ENCODE measurements around the gene GSDME.
"Not testable (repeated sequence)": the region's sequence is repeated elsewhere in the genome, so short reads cannot be mapped to it uniquely, and the experiment has no call there.

The GSDME gene

DNA sequence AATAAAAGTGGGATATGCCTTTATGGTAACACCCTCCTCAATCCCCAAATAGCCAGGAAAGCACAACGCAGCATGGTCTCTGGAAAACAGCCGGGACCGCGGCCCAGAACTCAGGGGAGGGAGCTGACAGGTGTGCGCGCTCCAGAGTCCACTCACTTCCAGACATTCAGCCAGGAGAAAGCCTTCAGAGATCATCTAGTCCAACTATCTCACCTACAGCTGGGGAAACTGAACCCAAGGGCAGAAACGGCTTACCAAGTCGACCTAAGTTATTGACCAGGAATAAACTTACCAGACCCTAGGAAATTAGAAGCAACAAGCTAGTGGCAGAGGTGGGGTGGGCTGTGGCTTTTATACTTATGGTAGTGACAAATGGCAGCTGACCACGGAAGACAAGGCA is 16.4 kb downstream of the GSDME start:
- no peak for DNase-seq

DNA sequence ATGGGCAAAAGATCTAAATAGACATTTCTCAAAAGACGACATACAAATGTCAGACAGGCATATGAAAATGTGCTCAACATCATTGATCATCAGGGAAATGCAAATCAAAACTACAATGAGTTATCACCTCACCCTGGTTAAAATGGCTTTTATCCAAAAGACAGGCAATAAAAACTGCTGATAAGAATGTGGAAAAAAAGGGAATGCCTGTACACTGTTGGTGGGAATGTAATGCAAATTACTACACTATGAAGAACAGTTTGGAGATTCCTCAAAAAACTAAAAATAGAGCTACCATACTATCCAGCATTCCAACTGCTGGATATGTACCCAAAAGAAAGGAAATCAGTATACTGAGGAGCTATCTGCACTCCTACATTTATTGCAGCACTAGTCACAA is 18.0 kb downstream of the GSDME start:
- DNase-seq, result no peak

DNA sequence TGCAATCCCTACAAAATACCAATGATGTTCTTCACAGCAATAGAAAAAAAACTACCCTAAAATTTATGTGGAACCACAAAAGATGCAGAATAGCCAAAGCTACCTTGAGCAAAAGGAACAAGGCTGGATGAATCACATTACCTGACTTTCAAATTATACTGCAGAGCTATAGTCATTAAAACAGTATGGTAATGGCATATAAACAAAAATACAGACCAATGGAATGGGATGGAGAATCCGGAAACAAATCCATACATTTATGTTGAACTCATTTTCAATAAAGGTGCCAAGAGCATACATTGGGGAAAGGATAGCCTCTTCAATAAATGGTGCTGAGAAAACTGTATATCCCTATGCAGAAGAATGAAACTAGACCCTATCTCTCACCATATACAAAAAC is 18.7 kb downstream of the GSDME start:
- DNase-seq, result no peak

DNA sequence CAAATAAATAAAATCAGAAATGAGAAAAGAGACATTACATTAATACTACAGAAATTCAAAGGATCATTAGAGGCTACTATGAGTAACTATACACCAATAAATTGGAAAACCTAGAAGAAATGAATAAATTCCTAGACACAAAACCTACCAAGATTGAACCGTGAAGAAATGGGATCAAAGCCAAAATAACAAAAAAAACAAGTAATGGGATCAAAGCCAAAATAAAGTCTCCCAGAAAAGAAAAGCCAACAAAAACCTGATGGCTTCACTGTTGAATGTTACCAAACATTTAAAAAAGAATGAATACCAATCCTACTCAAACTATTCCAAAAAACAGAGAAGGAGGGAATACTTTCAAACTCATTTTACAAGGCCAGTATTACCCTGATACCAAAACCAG is 20.0 kb downstream of the GSDME start:
- DNase-seq, result no peak

DNA sequence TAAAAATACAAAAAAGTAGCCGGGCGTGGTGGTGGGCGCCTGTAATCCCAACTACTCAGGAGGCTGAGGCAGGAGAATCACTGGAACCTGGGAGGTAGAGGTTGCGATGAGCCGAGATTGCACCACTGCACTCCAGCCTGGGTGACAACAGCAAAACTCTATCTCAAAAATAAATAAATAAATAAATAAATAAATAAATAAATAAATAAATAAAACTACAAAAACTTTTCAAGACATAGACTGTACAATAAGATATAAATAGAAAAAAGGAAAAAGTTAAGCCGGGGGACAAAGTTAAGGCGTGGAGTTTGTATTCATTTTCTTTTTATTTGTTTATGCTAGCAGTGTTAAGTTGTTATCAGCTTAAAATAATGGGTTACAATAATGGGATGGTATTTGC is 21.7 kb downstream of the GSDME start:
- not testable (repeated sequence) for DNase-seq

DNA sequence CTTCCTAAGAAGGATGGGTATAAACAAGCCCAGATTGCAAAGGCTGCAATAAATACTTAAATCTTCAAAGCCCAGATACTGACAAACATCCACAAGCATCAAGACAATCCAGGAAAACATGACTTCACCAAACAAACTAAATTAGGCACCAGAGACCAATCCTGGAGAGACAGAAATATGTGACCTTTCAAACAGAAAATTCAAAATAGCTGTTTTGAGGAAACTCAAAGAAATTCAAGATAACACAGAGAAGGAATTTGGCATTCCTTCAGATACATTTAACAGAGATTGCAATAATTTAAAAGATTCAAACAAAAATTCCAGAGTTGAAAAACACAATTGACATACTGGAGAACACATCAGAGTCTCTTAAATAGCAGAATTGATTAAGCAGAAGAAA is 23.0 kb downstream of the GSDME start:
- DNase-seq, result no peak

DNA sequence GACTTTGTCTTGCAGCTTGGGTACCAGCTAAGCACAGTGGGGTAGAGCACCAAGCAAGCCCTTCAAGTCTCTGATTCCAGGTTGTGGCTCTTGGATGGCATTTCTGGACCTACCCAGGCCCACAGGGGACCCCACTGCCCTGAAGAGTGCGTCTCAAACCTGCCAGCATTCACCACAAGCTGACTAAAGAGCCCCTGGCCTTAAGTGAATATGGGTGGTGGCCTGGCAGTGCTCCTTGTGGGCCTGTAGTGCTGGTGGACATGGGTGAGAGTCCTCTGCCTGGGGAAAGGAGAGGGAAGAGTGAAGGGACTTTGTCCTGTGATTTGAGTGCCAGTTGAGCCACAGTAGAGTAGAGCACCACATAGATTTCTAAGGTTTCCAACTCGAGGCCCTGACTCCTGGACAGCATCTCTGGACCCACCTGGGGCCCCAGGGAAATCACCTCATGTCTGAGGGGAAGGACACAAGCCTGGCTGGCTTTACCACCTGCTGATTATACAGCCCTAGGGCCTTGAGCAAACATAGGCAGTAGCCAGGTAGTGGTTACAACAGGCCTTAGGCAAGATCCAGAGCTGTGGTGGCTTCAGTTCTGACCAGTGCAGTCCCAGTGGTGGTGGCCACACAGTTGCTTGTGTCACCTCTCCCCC is 23.7 kb downstream of the GSDME start:
- DNase-seq, result no peak

DNA sequence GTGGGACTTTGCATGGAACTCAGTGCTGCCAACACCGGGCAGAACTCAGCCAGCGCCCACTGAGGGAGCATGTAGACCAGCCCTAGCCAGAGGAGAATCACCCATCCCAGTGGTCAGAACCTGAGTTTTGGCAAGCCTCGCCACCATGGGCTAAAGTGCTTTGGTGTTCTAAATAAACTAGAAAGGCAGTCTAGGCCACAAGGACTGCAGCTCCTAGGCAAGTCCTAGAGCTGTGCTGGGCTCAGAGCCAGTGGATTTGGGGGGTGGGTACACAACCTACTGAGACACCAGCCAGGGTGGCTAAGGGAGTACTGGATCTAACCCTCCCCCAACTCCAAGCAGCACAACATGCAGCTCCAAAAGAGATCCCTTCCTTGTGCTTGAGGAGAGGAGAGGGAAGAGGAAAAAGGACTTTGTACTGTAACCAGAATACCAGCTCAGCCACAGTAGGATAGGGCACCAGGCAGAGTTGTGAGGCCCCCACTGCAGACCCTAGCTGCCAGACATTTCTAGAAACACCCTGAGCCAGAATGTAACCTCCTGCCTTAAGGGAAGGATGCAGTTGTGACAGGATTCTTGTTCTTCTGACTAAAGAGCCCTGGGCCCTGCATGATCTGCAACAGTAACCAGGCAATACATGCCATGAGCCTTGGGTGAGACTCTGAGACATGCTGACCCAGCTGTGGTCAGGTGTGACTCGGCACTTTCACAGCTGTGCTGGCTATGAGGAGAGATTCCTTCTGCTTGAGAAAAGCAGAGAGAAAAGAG is 24.4 kb downstream of the GSDME start:
- DNase-seq, result no peak

DNA sequence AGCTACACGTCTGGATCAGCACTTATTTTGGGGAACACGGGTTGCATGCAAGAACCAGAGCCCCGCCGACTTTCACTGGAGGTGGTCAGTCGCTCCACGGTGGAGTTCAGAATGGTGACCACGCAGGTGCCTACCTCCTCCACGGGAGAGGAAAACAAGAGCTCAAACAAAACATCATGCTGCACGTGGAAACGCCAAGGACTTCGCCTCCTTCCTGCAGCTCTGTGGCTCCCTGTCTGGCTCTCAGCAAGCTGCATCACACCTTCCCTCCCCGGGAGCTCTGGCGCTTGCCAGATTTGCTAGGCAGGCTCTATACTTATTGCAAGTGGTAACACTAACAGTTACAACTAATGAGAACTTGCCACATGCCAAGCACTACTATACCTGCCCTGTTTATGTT is 26.0 kb downstream of the GSDME start:
- DNase-seq, result no peak

DNA sequence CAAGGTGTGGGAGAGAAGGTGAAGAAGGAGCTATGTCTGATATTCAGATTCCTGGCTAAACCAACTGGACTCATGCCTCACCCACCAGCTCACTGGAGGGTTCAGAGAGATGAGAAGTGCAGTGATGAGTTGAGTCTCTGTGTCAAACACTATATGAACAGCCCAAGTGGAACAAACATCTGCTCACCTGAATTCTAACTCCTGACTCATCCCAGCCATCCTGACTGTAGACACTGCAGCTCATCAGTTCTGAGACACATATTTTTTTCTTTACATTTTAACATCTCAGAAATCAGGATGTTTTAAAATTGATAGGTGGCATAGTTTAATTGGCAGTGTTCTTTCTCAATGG is 27.3 kb downstream of the GSDME start:
- no peak for DNase-seq

DNA sequence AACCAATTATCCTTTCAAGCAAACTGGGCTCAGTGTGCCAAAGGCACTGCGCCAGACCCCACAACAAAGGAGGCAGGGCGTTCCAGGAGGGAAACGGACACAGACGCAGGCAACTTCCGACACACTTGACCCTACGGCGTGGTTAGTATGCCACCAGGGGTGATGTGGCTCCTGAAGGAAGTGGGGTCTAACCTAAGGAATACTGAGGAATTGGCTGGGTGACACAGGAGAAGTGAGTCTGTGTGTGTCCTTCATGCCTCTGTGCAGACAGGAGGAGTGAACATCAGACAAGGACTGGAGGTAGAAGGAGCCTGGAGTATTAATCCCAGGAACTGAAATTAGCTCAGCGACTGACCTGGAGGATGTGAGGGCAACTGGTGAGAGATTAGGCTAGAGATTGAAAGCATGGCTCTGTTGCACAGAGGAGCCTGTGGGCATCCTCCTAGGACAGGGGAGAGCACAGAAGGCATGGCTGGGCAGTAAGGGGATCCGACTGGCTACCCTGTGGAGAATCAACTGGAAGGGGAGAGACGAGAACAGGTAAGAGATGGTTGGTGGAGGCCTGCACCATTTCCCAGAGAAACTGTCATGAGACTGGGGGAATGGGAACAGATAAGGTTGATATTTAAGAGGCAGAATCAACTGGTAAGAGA is 27.8 kb downstream of the GSDME start:
- no peak for DNase-seq

DNA sequence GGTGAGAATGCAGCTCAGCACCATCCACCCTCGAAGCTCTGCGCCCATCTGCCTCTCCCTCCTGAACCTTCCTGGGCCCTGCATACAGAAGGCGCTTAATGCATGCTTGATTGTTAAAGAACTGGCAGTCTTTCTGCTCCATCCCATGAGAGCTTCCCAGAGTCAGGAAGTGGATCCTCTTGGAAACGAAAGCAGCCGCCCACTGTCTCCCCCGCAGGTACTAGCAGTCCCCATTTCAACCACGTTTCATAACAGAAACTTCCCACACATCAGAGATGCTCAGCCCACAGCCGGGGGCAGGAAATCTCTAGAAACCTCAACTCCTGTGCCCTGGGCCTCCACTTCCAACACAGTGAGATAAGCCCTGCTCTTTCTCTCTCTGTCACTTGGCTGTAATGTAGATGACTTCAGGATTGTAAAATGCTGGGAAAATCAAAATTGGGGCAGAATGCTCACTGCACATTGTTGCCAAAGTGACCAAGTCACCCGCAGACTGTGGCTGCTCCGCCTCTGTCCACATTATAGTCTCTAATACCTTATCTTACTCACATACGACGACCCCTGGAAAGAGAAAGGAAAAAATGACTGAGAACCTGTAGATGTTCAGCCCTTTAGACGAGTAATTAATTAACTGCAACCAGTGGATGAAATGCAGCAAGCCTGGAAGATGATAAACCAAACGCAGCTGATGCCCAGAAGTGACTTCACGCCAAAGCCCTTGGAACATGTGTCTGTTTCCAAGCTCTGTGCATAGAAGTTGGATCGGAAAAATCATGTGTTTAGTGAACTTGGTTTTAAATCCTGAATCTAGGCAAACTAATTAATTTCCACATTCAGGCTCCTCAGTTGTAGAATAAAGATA is 28.5 kb downstream of the GSDME start:
- no peak for DNase-seq

DNA sequence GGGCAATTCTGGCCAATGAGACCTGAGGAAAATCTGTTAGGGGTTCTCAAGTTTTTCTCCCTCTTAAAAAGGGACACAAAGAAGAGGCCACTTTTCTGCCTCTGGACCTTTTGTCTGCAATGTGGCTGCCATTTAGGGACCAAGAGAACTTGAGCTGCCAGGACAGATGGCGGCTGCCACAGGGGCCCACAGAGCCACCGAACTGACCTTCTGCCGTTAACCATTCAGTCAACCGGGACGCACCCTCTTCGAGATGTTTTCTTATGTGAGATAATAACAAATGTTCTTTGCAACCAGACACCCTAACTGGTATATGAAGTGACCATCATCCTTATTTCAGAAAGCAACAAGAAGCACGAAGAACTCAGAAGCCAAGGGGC is 29.2 kb downstream of the GSDME start:
- DNase-seq, result no peak

DNA sequence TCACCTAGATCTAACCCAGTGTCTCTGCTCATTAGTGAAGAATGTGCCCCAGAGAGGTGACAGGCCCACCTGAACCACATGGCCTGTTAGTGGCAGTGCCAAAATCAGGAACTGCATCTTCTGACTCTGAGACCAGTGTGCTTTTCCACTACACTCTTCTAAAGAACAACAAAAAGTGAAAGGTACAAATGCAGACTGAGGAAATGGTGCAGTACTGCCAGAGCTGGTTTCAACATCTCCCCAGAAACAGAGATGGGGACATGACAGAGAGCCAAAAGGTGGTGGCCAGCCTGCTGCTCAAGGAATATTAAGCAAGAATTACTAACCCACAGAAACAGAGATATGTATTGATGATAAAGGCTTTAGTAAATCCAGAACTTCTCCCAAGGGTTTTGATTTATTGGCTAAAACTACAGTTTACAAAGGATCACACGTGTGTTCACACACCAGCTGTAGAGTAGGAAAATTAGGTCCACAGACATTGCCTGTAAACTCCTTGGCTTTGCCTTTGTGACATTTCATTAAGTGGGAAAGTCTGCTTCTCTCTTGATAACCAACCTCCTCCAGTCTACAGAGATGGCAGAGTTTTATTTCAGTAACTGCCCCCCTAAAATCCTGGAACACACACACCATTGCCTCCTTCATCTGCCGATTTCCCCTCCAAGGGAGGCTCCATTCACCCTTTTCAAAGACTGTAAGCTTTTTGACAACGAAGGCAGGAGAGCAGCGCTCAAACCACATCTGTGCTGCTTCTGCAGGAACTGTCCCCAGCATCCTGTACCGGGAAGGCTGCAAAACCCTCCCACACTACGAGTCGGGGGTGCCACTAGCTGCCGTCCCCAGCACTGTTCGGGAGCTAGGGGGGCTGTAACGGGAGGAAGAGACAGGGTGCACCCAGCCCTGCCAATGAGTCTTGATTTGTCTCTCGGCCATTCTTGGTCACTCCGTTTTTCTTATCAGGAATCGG is 29.8 kb downstream of the GSDME start:
- DNase-seq, result no peak

DNA sequence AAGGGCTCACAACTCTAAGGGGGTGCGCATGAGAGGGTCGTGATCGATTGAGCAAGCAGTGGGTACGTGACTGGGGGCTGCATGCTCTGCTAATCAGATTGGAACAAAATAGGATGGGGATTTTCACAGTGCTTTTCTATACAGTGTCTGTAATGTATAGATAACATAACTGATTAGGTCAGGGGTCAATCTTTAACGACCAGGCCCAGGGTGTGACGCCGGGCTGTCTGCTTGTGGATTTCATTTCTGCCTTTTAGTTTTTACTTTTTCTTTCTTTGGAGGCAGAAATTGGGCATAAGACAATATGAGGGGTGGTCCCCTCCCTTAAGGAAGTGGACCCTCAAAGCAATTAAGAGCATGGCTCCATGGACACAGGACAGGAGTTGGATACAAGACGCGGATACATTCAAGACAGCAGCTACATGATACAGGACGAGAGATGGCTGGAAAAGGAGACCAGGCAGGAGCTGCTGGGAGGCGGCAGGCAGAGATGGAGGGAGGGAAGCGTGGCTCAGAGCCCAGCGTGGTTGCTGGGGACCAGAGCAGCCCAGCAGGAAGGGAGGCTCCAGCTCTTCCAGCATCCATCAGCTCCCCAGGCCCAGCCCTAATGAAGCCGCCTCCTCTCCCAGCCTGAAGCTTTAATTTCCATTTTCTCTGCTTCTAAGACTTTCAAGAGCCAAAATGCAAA is 31.6 kb downstream of the GSDME start:
- no peak for DNase-seq

DNA sequence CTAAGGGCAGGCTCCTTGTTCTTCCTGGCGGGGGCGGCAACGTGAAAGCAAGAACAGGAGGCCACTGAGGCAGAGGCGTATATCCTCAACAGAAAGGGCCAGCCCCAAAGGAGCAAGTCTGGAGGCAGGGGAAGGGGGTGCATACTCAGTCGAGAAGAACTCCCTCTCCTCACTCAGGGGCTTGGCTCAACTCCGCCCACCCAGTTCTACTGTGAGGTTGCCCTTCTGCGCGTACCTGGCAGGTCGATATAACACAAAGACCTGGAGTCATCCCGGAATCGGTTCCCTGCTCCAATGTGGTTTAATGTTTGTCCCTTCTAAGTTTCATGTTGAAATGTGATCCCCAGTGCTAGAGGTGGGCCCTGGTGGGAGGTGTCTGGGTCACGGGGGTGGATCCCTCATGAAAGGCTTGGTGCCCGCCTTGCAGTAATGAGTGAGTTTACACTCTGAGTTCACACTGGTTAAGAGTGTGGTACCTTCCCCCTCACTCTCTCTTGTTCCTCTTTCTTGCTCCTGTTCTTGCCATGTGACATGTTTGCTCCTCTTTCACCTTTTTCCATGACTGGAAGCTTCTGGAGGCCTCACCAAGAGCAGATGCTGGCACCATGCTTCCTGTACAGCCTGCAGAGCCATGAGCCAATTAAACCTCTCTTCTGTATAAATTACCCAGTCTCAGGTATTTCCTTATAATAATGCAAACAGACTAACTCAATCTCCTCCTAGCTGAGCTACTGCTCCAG is 32.6 kb downstream of the GSDME start:
- DNase-seq, result peak; percentile 13 to 21

DNA sequence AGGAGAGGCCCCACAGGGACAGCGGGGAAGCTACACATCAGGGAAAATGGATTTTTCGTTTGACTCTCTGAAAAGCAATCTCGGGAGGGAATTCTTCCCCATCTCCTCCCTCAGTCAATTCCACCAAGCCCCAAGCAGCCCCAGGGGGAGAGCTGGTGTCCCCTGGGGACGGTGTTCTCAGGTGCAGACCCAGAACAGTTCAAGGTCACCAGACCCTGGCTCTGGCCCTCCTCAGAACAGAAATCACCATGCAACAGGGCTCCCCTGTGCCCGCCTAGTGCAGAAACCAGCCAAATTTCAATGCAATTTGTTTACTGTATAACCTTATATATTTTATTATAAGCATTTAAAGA is 34.1 kb downstream of the GSDME start:
- no peak for DNase-seq

DNA sequence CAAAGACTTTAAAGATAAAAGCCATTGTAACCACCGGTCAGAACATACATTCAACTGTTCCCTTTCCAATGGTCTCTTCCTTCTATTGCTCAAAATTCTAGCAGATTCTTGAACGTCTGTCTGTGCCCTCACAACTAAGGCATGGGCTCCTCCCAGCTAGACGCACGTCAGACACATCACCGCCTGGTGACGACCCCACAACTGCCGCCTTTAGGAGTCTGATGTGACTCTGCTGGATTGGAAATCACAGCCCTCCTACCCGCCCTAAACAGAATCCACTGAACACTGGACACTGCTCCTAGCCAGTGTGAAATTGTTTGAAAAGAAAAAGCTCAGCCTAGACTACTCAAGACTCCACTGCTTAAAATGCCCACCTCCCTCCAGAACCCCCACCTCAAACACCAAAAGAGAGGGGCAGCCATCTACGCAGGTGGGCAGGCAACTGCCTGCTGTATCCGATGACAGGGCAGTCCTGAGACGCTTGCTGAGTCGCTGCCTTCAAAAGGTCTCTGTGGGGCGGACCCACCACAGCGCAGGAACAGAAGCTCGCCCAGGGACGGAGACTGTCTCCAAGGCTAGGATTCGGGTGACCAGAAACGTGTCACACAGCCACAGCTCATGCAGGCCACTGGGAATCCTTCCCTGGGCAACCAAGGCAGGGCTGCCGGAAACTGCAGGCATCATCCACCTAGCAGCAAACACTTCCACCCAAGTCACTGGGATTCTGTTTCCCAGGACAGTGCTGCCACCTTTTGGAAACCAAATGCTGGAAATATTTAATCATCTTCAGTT is 34.7 kb downstream of the GSDME start:
- peak in 1 of 2 experiments; percentile 39 for DNase-seq

DNA sequence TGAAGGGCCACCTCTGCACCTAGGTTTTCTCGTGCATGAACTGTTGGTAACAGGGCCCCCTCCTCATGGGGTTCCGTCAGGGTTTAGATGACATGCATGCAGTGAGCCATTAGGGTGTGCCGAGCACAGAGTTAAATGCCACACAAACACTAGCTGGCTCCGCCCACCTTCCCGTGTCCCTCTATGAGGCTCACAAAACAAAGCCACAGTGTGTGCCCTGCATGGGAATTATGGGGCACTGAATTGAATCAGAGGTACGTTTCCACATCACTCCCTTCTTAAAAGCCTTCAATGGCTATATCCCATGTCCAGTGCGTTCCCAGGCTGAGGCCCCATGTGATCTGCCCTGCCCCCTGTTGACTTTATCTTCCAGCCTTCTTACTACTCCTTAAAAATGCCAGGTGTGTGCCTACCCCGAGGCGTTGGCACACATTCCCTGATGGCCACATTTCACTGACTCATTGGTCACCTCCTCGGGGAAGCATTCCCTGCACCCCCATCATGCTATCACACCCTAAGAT is 35.7 kb downstream of the GSDME start:
- DNase-seq, result no peak

DNA sequence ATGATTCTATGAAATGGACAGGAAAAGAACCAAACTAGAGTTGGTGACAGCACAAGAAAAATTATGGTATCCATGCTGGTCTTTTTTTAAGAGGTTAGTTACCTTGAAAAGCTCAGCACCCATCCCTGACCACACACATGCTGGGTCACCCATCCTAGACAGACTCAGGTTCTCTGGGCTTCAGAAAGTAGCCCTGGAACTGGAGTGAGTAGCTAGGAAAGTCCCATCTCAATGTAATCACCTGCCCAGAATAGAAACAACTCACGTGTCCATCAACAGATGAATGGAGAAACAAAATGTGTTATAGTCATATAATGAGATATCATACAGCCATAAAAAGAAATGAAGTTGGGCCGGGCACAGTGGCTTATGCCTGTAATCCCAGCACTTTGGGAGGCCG is 37.0 kb downstream of the GSDME start:
- no peak for DNase-seq
